Measurements from ENCODE around the gene RBPMS2.

Gene RBPMS2

DNA sequence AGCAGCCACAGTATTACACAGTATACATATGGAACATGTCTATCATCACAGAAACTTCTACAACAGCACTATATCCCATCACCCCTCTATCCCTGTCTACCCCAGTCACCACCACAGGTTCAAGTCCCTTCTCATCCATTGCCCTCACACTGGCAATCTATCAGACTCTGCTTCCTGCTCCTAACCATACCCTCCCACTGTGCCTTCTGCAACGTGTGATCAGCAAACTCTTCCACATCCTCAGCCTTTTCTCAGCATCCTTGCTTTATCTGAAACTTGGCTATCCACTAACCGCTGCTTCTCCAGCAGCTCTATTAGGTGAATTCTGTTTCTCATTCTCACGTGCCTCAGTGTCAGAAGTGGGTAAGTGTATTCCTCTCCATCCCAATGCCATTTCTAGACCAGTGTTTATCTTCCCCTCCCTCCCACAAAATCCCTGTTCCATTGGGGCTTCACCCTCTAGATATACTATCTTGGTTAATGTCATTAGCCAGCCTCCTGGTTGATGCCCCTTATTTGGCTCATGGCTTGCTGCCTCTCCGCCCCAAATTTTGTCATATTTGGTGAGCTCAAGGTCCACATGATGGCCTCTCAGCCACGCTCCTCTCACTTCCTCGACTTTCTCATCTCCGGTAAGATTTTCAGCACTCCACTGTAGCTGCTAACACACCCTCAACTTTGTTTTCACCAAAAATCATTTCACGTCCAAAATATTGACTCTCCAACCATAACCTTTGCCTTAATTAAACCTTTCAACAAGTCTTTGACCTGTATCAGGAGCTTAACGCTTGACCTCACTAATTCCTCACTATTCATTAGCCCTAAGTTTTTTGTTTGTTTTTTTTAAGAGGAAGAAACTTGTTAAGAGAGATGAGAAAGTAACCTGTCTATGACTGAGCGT, 69.1 kb downstream of the RBPMS2 start:
- no peak overlapping the region for H3K27ac ChIP-seq
- TF ChIP-seq, protein P1, sequence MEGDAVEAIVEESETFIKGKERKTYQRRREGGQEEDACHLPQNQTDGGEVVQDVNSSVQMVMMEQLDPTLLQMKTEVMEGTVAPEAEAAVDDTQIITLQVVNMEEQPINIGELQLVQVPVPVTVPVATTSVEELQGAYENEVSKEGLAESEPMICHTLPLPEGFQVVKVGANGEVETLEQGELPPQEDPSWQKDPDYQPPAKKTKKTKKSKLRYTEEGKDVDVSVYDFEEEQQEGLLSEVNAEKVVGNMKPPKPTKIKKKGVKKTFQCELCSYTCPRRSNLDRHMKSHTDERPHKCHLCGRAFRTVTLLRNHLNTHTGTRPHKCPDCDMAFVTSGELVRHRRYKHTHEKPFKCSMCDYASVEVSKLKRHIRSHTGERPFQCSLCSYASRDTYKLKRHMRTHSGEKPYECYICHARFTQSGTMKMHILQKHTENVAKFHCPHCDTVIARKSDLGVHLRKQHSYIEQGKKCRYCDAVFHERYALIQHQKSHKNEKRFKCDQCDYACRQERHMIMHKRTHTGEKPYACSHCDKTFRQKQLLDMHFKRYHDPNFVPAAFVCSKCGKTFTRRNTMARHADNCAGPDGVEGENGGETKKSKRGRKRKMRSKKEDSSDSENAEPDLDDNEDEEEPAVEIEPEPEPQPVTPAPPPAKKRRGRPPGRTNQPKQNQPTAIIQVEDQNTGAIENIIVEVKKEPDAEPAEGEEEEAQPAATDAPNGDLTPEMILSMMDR (IDR thresholded peaks at IDR 0.05), result no peak
- no peak for TF ChIP-seq ZFX (IDR thresholded peaks at IDR 0.05; ENCODE audit: borderline replicate concordance)

DNA sequence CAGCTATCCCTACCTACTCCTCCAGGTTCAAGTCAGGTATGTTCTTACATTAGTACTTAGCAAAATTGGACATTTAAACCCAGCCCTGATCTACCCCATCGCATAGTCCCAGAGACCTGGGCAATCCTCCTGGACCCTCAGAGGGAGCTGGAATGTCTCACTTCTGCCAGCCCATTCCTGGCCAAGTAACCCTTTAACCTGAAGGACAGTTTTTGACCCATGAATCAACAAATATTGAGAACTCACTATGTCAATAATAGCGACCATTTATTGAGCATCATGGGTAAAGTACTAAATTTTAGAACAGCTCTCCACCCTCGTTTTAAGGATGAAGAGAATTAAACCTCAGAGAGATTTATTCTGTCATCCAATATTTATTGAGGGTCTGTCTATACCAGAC, 70.4 kb downstream of the RBPMS2 start:
- TF ChIP-seq, protein P1 (IDR thresholded peaks at IDR 0.05), result no peak
- no peak for TF ChIP-seq ZFX (IDR thresholded peaks at IDR 0.05; ENCODE audit: borderline replicate concordance)
- H3K27ac ChIP-seq, result no peak overlapping the region

DNA sequence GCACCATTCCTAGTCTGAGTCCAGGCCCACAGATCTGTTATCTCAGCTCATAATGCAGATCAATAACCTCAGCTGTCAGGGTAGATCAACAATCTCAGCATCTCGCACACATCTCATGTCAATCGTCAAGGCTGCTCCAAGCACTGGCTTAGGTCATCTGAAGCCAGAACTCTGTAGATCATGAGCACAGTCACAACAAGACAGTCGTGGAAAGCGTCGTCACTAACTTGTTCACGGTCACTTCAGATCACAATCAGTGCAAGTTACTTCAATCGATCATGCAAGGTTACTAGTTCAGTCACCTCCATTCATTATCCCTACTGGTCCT, 71.8 kb downstream of the RBPMS2 start:
- peak overlapping the region; percentile 50 for H3K27ac ChIP-seq
- TF ChIP-seq, protein P1 (IDR thresholded peaks at IDR 0.05), result no peak
- TF ChIP-seq ZFX (IDR thresholded peaks at IDR 0.05; ENCODE audit: borderline replicate concordance), result no peak

DNA sequence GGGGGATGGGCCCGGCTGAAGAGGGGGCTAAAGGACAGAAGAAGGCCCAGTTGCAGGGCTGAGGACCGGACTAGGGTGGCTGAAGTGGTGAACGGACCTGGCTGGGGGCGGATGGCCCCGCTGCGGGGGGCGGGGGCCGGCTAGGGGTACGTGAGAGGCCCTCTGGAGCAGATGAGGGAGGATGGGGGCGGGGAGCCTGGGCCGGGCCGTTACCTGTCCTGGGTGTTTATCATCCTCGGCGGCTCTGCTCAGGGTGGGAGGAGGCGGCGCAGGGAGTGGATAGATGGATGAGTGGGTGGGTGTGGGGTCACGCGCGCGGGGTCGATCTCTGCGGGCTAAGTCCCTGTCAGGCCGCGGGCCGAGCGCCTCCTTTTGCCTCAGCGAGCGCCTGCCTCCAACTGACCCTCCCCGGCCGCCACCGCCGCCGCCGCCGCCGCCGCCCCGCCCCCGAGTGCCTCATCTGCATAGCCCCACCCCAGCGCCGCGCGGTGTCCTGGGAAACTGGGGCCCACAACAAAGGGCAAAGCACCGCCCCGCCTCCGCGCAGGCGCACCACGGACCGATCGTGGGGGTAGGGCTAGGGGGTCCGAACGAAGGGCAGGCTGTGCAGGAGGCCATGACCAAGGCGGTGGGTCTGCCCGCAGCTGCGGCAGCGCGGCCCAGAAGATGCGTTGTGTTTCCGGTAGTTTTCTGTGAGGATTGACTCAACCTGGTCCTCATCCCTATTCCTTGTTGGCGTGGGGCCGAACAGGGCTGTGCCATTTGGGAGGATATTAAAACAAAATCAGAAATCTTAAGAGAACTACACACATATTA, 72.4 kb downstream of the RBPMS2 start:
- H3K27ac ChIP-seq, result peak overlapping the region; percentile 50
- TF ChIP-seq ZFX (IDR thresholded peaks at IDR 0.05; ENCODE audit: borderline replicate concordance), result no peak
- TF ChIP-seq, protein P1 (IDR thresholded peaks at IDR 0.05), result 0 out of 2 replicates have a peak, but pooled peaks have one; percentile 3

DNA sequence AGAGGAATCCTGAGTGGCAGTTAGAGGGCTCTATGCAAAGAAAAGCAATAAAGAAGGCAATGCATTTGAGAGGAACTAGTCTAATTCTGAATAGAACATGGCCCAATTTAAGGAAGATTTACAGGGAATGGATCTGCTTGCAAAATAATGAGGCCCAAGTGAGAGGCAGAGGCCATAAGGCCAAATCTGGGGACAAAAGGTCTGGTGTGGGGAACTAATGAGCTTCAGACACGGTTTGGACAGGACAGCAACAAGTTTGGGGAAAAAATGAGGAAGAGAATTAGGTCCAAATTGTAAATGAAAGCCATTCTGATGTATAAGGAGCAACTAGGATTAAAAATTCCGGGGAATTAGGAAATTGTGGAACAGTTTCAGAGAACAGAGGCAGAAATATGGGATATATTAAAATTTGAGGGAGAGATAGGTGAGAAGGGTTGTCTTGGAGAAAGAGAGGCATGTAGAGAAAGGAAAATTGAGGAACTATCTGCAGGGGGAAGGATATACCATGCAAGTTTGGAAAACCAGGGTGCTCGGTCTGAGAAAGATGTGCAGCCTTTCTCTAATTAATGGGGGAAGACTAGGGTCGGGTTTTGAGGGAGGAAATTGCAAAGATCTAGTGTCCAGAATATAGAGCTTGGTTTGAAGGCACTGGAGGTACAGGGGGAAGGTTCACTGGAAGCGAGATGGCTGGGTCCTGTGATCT, 73.8 kb downstream of the RBPMS2 start:
- TF ChIP-seq, protein P1 (IDR thresholded peaks at IDR 0.05), result no peak
- no peak for TF ChIP-seq ZFX (IDR thresholded peaks at IDR 0.05; ENCODE audit: borderline replicate concordance)
- peak overlapping the region; percentile 1; the same call in 1 of the 2 replicates for H3K27ac ChIP-seq

DNA sequence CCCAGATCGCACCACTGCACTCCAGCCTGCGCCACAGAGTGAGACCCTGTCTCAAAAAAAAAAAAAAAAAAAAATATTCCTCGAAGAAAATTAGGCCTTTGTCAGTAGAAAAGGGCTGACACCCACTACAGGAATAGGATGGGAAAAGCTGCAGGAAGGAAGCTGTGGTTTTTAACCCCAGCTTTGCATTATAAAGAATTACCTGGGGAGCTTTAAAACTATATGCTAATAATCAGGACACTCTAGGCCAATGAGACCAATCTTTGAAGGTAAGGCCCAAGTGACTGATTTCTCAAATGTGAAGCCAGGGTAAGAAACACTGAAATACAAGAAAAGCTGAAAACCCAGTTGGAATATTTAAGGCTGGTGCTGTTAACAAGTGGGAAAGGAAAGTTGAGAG, 74.3 kb downstream of the RBPMS2 start:
- H3K27ac ChIP-seq, result peak overlapping the region; percentile 1; the same call in 1 of the 2 replicates
- no peak for TF ChIP-seq ZFX (IDR thresholded peaks at IDR 0.05; ENCODE audit: borderline replicate concordance)
- TF ChIP-seq, protein P1 (IDR thresholded peaks at IDR 0.05), result no peak

Measured in 22Rv1 (cell line).